GM23338 (cell line): ENCODE measurements around the gene OOSP4A.

Source experiments
- CREB1 ChIP-seq: fragments of 250-450 bp; sonication (Bioruptor Pico); IDR thresholded peaks from 2 replicates; pipeline ENCODE4 v1.5.0; 2020; ENCODE audit warnings: low read depth, mild to moderate bottlenecking, moderate library complexity
- CTCF ChIP-seq, 2 experiments: fragments of 200-600 bp in 1 of 2; sonication (generic) in 1 of 2; conservative IDR thresholded peaks; 2 replicates each; pipeline versions ENCODE4 v1.5.1 to v1.6.1; 2016 to 2017; ENCODE audit warnings: antibody characterized with exemption in 2 of 2, low read depth in 2 of 2, mild to moderate bottlenecking in 2 of 2, moderate library complexity in 1 of 2
- ETS1 ChIP-seq: IDR thresholded peaks from 2 replicates; pipeline ENCODE4 v1.6.1; 2016; ENCODE audit warnings: antibody characterized with exemption
- EZH2 ChIP-seq: fragments of 200-600 bp; sonication (generic); IDR thresholded peaks from one replicate; pipeline ENCODE4 v1.8.0; 2017; ENCODE audit warnings: antibody characterized with exemption, mild to moderate bottlenecking, low read depth; ENCODE audit not compliant: unreplicated experiment
- EZH2phosphoT487 ChIP-seq: fragments of 200-600 bp; sonication (generic); IDR thresholded peaks from one replicate; pipeline ENCODE4 v1.8.1; 2018; ENCODE audit warnings: antibody characterized with exemption; ENCODE audit not compliant: unreplicated experiment
- JUNB ChIP-seq: IDR thresholded peaks from one replicate; pipeline ENCODE4 v1.6.1; 2016; ENCODE audit warnings: antibody characterized with exemption; ENCODE audit not compliant: unreplicated experiment
- NANOG ChIP-seq: IDR thresholded peaks from 2 replicates; pipeline ENCODE4 v1.6.1; 2016; ENCODE audit warnings: antibody characterized with exemption, borderline replicate concordance
- POLR2AphosphoS5 ChIP-seq: IDR thresholded peaks from 2 replicates; pipeline ENCODE4 v1.6.1; 2016; ENCODE audit warnings: antibody characterized with exemption, low read depth
- REST ChIP-seq: IDR thresholded peaks from one replicate; pipeline ENCODE4 v1.6.1; 2018; ENCODE audit warnings: antibody characterized with exemption; ENCODE audit not compliant: unreplicated experiment
- ZNF114 ChIP-seq: fragments of 250-450 bp; sonication (Bioruptor Pico); IDR thresholded peaks from 2 replicates; pipeline ENCODE4 v1.5.0; 2020; ENCODE audit warnings: mild to moderate bottlenecking, moderate library complexity
- ZNF331 ChIP-seq: fragments of 250-450 bp; sonication (Bioruptor Pico); IDR thresholded peaks from 2 replicates; pipeline ENCODE4 v1.5.0; 2020; ENCODE audit warnings: low read depth, mild to moderate bottlenecking, moderate library complexity
- ZNF462 ChIP-seq: fragments of 250-450 bp; sonication (Bioruptor Pico); IDR thresholded peaks from 2 replicates; pipeline ENCODE4 v1.5.0; 2020; ENCODE audit warnings: mild to moderate bottlenecking, moderate library complexity

- TF ChIP-seq EZH2phosphoT487 = no peak
- TF ChIP-seq CTCF (conservative IDR thresholded peaks at IDR 0.05; ENCODE audit: low read depth in 2 of 2) = no peak
- no peak for TF ChIP-seq NANOG
- no peak for TF ChIP-seq POLR2AphosphoS5
- TF ChIP-seq CREB1 (CRISPR knock-in tag) = no peak
- TF ChIP-seq ZNF331 (CRISPR knock-in tag) = no peak
- no peak for TF ChIP-seq REST
- no peak for TF ChIP-seq EZH2
- TF ChIP-seq JUNB = no peak
- no peak for TF ChIP-seq ETS1
- TF ChIP-seq ZNF114 = no peak
- no peak for TF ChIP-seq ZNF462 (CRISPR knock-in tag)
Measured at GRCh38 chr11:59923813-59924212, 40.0 kb upstream of the OOSP4A start.
